HTERT RPE-1 (cell line): ENCODE data around the gene KLF12.

Experiments
- in situ Hi-C: fragments of 300-500 bp; cut with MboI; formaldehyde crosslinking; loops from 4 replicates; pipeline ENCODE4 v1.14.3; 2020; ENCODE audit warnings: low sequenced_read_pairs

Gene KLF12

DNA sequence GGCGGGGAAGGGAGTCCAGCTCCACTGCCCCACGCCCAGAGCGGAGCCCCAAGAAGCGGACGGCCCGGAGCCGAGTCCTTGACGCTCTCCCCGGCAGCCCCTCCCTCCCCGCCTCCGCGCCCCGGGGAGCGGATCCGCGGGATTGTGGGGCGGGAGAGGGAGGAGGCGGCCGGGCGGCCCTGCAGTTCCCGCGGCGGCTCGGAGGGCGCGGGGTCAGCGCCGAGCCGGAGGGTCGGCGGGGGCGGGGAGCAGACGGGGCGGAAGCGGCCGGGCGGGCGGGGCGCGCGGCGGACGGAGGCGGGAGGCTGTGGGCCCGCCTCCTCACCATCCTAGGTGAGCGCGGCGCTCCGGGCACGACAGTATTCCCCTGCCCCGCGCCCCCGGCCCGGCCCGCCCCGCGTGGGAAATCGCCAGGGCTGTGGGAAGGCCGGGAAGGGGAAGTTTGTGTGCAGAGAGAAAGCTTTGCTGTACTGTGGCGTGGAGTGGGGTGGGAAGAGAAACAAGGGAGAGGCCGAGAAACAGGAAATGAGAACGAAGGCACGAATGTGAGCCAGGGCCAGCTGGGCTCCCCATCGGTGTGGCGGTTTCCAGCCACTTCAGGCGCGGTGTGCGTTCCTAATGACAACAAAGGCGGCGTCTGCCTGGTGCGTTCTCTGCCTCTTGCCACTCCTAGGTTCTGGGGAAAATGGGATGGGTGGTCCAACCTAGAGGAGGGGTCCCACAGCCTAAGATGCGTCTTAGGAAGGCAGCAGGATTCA is 1.3 kb upstream of the KLF12 start:
- in situ Hi-C loops, result no loop called here

GRCh38 chr13:74134777-74135325 is 647 bp upstream of the KLF12 start:
- in situ Hi-C loops, result no loop called here

DNA sequence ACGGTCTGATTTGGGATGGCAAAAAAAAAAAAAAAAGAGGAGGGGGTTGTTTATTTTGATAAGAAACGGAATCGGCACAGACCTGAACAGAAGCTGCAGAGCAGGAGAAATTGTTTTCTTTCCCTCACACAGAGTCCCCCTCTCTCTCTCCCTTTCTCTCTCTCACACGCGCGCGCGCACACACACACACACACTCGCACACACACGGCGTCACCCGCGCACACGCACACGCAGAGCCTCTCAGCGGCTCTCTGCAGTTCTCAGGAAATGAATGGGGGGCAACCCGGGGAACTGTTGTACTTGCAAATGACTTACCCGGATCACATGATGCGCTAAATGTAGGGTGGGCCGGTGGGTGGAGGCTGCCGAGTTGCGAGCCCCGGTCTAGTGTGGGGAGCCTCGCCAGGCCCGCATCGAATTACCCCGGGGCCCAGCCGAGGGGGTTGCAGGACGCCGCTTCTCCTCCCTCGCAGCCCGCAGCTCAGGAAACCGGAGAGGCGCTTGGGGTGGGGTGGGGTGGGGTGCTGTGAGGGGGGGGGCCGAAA is 475 bp downstream of the KLF12 start:
- in situ Hi-C loops, result no loop called here

DNA sequence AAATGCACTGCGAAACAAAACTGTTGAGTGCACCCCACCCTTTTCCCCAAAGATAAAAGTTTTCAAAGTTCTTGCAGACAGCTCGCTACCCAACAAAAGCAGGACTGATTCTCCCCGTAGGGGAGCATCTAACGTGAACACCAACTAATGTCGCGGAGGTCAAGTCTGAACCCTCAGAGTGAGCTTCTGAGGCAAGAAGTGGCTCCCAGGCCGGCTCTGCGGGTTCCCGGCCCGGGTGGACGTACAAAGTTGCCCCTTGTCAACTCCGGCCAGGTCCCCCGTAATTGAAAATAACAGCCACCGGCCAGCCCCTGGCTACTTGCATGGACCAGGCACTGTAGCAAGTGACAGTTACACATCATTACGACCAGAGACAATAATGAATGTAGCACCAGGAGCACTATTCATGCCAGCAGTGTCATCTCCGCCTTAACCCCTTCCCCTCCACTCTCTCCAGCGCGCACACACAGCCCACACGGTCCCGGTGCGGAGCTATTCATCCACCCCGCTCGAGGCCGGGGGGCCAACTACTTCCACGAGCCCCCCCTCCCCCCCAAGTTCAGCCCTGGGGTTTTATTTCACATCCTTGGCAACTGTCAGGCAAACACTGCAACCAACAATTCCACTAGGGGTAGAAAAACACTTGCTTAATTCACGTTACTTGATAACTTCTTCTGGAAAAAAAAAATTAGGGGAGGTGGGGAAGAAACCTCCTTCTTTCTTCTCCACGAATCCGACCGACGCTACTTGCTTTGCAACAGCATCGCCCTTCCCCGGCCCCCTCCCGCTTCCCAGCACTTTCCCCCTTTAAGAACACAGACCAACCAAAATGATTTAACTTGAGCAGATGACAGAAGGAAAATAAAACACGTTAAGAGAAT is 1.2 kb downstream of the KLF12 start:
- in situ Hi-C loops, result no loop called here

GRCh38 chr13:74132152-74132775 is 1.9 kb downstream of the KLF12 start:
- in situ Hi-C loops, result no loop called here

DNA sequence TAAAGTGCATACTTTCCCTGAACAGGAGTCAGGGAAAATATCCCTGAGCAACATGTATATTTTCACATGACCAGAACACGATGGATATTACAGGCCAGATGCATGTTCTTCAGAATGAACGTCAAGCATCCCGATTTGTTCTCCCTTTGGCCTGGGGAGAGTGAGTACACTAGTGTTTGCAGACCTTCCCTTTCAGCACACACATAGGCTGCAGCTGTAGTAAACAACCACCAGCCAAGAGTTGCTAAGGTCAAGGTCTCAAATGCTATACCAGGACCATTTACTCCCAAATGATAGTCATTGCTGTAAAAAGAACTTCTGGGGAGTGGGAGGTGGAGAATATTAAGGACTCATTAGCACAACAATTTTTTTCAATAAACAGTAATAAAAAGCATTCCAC is 3.0 kb downstream of the KLF12 start:
- in situ Hi-C loops, result no loop called here

GRCh38 chr13:74129500-74130191 is 4.6 kb downstream of the KLF12 start:
- in situ Hi-C loops, result no loop called here

- in situ Hi-C loops, result no loop called here
Measured at GRCh38 chr13:74128156-74128767, 5.9 kb downstream of the KLF12 start.

- in situ Hi-C loops, result no loop called here
Measured at GRCh38 chr13:74118328-74118727, 15.9 kb downstream of the KLF12 start.

- in situ Hi-C loops, result no loop called here
Measured at GRCh38 chr13:74117207-74117705, 16.9 kb downstream of the KLF12 start.

GRCh38 chr13:74115133-74115532 is 19.1 kb downstream of the KLF12 start:
- in situ Hi-C loops, result no loop called here

DNA sequence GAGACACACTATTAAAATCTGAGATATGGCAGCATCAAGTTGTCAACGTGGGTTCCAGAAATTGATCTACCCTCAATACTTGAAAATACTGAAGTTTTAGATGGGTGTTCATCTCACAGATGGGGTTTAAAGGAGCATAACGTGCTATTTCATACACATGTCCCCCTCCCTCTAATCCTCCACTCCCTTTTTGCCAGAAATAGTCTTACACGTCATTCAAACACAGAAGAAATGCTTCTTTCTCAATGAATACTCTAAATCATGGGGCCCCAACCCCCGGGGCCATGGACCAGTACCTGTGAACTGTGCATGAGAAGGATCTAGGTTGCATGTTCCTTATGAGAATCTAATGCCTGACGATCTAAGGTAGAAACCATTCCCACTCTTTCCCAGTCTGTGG is 19.6 kb downstream of the KLF12 start:
- in situ Hi-C loops, result no loop called here

GRCh38 chr13:74114202-74114601 is 20.0 kb downstream of the KLF12 start:
- in situ Hi-C loops, result no loop called here

DNA sequence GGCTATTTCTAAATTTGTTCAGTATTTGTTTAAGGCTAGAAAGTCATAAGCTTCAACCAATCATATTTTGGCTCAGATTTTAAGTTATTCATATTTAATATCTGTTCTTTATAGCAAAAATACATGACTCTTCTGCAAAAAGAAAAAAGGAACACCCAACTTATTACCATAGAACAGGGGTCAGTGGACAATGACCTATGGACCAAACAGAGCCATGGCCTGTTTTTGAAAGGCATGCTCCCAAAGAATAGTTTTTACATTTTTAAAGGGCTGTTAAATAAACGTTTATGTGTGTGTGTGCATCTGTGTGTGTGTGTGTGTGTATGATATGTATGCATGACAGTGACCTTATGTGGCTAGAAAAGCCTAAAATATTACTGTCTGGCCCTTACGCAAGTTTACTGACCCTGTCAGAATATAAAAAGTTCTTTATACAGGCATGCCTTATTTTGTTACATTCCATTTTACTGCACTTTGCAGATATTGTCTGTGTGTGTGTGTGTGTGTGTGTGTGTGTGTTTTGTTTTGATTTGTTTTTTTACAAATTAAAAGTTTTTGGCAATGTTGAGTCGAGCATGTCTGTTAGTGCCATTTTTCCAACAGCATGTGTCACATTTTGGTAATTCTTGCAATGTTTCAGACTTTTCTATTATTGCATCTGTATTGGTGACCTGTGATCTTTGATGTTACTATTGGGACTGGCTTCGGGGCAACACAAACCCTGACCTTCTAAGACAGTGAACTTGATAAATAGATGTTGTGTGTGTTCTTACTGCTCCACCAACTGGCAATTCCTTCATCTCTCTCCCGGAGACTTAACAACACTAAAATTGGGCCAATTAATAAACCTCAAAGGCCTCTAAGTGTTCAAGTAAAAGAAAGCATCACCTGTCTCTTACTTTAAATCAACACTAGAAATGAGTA is 22.0 kb downstream of the KLF12 start:
- in situ Hi-C loops, result no loop called here

DNA sequence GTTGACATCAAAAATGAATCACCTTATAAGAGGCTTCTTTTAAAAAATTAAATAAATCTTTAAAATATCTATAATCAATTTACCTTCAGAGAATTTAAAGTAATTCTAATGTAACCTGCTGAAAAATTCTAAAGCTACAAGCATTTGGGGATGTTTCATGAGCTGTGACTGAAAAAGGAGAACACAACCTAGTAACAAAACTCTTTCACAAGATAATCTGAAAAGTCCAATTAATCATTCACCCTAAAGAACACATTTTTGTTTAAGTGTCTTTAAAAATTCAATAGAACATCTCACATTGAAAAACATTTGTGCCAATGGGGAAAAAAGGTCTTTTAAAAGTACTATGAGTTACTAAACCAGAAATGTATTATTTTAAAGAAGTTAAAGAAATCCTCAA is 22.8 kb downstream of the KLF12 start:
- in situ Hi-C loops, result no loop called here

GRCh38 chr13:74110053-74110452 is 24.2 kb downstream of the KLF12 start:
- in situ Hi-C loops, result no loop called here

GRCh38 chr13:74107598-74107997 is 26.6 kb downstream of the KLF12 start:
- in situ Hi-C loops, result no loop called here

DNA sequence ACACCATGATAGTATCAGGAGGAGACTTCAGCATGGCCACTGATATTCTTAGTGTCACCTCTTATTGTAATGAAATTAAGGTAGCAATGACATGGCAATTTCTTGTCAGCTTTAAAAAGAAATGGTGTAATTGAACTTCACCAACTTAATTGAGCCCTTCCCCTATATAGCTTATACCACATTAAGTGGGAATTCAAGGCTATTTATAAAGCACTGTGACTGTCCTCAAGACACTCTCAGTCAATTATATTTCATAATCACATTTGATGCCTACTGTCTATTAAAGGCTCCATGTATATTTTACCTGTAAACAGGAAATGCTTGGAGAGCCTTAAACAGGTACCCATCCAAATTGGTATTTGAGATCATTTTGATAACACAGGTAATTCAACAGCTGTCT is 28.3 kb downstream of the KLF12 start:
- in situ Hi-C loops, result no loop called here
